GM18507 (cell line): ENCODE measurements around the gene ZNF532.

Source experiments
- DNase-seq: peaks from one replicate; pipeline ENCODE4 v3.0.0; 2011; ENCODE audit warnings: low read depth; ENCODE audit not compliant: insufficient read length; ENCODE audit errors: extremely low spot score
- FAIRE-seq: peaks from 2 replicates; lab custom pipeline; 2011; peaks lifted over from hg19 to GRCh38; lab: Jason Lieb, UNC

The ZNF532 gene

GRCh38 chr18:58992301-58993231 is 127.9 kb downstream of the ZNF532 start:
- DNase-seq: no peak
- peak; percentile 38 for FAIRE-seq

DNA sequence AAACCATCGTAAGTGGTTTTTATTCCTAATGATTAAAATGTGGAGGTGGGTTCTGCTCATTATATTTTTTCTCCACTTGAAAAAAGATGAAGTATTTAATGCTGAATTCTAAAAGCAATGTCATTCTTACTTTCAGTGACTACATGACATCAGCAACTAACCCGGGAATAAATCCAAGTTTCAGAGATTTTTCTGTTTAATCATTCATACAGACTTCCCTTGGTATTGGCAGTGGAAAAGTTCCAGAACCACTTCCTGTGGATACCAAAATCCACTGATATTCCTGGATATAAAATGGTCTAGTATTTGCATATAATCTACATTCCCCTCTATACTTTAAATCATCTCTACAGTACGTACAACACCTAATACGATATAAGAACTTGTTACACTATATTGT is 128.6 kb downstream of the ZNF532 start:
- FAIRE-seq: no peak
- no peak for DNase-seq

DNA sequence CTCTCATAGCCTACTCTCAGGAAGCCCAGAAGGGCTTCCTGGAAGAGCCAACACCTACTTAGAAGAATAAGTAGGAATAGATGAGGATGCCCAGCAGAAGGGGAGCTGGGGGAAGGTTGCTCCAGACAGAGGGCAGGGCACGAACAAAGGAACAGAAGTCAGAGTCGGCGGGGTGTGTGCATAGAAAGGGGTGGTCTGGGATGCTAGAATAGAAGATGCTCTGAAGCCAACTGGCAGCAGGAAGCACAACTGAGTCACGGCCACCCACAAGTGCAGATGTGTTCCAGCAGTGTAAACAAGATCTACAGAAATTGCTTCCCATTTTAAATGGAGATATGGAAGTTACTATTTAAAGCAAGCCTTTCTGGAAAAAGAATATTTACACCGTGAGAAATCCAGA is 131.0 kb downstream of the ZNF532 start:
- no peak for FAIRE-seq
- no peak for DNase-seq

DNA sequence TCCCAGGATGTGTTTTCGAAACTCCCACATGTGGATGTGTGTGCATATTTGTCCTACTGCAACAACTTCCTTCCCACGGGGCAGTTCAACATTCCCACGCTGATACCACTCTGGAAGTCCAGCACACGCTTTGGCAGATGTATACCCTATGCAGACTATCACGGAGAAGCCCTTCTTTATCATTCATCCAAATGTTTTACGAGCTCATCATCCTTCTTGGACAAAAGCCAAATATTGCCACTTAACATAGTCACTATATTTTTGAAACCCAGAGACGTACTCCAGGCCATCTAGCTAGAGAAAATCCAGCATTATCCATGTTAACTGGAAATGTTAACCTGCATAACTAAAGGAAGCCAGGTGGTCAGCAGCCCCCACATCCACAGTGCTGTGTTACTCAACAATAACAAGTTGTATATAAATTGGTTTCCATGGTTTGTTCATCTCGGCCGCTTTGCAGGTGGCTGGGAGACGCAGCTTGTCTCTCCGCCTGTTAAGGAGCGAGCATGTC is 131.5 kb downstream of the ZNF532 start:
- no peak for DNase-seq
- no peak for FAIRE-seq

- FAIRE-seq (no peak), DNase-seq (no peak)
Measured at GRCh38 chr18:58996696-58997095, 132.0 kb downstream of the ZNF532 start.

DNA sequence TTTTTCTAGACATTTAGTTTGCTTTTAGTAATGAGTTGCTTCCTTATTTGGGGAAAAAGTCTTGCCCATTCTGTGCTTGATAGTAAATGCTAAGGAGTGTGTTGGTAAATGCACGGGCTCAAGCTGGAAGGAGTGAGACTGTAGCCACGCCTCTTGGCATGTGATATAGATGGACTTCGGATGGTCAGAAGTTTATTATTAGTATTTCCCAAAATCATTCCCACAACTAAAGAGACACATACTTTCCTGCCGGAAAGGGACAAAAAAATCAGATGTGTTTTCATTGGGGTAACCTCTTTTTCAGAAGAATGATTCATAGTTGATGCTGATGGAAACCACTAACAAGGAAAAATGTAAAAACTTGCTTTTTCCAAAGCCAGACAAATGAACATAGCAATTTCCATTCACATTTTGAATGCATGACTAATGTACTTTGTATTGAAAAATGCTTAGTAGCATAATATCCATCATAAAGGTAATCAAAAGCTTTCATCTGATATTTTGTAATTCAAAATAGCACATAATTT is 133.2 kb downstream of the ZNF532 start:
- FAIRE-seq (no peak), DNase-seq (no peak)

DNA sequence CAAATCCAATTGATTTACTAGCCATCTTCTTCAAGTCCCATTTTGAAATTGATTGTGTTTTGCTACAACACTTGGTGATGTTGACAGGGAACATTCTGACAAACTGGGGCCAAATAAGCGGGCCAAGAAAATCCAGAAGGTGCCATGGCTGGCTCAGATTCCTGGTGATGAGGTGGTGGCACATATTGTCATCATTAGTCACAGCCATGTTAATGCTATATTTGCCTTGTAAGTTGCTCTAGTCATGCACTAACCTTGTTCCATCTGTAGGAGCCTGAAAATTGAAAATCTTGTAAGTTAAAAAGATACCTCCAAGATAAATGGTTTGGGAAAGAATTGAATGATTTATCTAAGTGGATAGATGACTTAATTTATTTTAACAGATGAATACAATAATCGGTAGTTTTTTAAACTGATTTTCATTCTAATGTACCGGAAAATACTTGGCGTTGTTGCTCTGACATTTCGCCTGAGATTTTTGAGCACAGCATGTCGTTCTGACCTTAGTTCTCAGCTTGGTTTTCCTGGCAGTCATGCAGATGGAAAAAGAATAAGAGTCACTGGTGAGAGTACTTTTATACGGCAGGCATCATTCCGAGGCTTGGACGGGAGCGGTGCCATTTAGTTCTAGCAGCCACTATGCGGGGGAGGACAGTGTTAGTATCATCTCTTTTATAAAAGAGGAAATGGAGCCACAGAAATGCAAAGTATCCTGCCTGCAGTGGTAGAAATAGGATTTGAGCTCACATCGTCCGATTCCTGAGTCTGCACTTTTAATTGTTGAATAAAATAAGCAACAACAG is 133.9 kb downstream of the ZNF532 start:
- FAIRE-seq (no peak), DNase-seq (no peak)

GRCh38 chr18:59001166-59001565 is 136.5 kb downstream of the ZNF532 start:
- FAIRE-seq: no peak
- DNase-seq: no peak

- DNase-seq: no peak
Measured at GRCh38 chr18:59001721-59002120, 137.0 kb downstream of the ZNF532 start.

DNA sequence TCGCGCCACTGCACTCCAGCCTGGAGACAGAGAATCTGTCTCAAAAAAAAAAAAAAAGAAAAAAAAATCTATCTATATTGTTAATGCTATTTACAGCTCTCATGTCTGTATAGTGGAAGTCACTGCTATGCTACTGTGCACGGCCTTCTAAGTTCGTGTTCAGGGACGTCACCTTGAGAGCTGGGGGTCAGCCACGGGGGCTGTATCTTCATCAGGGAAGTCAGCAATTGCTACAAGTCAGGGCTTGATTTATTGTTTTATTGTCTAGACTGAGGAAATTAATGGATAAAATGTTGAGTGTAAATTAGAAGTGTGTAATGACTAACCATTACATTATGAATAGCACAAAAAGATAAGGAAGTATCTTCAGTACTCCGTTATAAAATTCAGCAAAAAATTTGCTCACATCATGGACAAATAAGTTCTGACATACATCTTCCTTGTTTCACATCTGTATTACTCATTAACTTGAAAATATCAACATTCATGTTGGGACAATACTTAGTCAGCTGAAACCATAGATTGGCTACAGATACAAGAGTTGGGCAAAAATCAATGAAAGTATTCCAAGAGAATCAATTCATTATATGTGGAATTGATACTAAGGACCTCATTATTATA is 138.4 kb downstream of the ZNF532 start:
- DNase-seq (no peak), FAIRE-seq (no peak)

More at GRCh38 chr18:59001721-59002120, 137.0 kb downstream of the ZNF532 start:
- no peak for FAIRE-seq

DNA sequence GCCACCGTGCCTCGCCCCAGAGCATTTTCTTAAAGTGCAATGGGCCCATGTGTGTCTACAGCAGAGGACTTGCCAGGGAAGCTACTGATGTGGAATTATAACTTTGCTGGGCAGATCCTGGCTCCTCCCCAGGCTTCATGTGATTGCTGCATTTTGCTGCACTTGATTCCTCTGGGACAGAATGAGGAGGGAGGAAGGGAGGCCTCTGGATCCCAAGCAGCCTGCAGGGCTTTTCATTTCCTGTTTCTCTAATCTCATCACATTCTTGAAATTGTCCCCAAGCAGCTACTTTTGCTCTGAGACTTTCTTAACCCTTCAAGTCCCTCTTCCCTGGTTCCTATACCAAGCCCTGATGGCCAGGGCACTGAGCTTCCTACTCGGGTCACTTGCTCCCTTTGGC is 140.6 kb downstream of the ZNF532 start:
- FAIRE-seq: no peak
- DNase-seq: no peak

GRCh38 chr18:59006461-59007067 is 141.9 kb downstream of the ZNF532 start:
- FAIRE-seq: no peak
- no peak for DNase-seq

GRCh38 chr18:59008302-59008974 is 143.8 kb downstream of the ZNF532 start:
- no peak for DNase-seq
- FAIRE-seq: no peak

GRCh38 chr18:59009846-59010245 is 145.2 kb downstream of the ZNF532 start:
- DNase-seq (no peak), FAIRE-seq (no peak)

GRCh38 chr18:59011289-59011688 is 146.6 kb downstream of the ZNF532 start:
- FAIRE-seq: no peak
- no peak for DNase-seq

- FAIRE-seq (no peak), DNase-seq (no peak)
Measured at GRCh38 chr18:59011786-59012185, 147.1 kb downstream of the ZNF532 start.

DNA sequence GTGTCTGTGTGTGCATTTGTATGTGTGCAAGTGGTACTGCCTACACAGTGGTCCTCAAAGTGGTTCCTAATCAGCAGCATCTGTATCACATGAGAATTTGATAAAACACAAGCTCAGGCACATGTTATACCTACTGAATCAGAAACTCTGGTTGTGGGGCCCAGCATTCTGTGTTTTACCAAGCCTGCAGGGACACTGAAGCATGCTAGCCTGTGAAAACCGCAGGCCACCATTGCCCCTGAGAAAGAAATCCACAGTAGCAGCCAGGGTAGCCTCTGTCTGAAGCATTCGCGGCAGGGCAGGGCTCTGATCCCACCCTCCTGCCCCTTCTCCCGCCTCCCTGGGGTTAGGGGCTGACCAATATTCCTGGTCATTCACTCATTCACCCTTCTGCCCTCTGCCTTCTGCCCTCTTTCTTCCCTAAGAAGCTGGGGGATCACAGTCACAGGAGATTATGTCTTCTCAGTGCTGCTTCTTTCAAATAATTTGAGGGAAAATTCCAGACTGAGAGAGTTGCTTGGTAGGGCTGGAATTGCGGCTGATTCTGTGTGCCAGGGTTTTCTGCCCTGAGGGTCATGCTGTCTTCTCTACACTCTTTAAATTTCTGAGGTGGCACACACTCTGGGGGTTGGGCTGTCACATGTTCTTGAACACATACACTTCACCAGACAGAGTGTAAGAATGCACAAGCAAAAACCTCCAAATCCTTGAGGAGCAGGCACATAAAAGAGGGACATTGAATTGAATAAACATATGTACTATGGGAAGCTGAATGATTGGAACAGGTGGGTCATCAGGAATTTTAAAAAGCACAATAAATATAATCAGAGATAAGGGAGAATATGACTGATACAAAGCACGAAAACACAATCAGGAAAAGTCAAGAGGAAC is 148.4 kb downstream of the ZNF532 start:
- no peak for FAIRE-seq
- DNase-seq: no peak

- no peak for FAIRE-seq
- no peak for DNase-seq
Measured at GRCh38 chr18:59013744-59014143, 149.1 kb downstream of the ZNF532 start.
